Measurements from ENCODE around the gene VHLL.
A peak's percentile ranks its signal among the peaks of the same experiment; 100 is the strongest.

Gene VHLL

DNA sequence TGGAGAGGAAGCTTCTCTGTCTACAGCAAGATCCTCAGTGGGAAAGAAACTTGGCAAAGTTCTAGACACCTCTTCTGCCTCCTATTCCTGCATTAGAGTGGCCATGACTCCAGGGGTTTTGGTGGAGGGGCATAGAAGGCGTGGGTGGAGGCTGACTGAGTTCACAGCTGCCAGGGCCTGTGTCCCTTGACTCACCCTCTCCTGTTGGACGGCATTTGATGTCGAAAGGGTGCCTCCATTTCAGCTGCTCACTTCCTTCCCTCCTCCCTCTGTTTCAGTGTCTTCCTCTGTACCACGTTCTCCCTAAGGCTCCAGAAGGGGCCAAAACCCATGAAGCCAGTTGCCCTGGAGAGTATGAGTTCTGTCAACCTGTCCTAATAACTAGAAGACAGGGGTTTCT is 14.3 kb downstream of the VHLL start:
- no peak for DNase-seq (ENCODE audit: low read depth, low spot score)
- TF ChIP-seq, protein P1, sequence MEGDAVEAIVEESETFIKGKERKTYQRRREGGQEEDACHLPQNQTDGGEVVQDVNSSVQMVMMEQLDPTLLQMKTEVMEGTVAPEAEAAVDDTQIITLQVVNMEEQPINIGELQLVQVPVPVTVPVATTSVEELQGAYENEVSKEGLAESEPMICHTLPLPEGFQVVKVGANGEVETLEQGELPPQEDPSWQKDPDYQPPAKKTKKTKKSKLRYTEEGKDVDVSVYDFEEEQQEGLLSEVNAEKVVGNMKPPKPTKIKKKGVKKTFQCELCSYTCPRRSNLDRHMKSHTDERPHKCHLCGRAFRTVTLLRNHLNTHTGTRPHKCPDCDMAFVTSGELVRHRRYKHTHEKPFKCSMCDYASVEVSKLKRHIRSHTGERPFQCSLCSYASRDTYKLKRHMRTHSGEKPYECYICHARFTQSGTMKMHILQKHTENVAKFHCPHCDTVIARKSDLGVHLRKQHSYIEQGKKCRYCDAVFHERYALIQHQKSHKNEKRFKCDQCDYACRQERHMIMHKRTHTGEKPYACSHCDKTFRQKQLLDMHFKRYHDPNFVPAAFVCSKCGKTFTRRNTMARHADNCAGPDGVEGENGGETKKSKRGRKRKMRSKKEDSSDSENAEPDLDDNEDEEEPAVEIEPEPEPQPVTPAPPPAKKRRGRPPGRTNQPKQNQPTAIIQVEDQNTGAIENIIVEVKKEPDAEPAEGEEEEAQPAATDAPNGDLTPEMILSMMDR (IDR thresholded peaks at IDR 0.05; ENCODE audit: low read depth, low read length): no peak
- no peak overlapping the region for H3K4me3 ChIP-seq (ENCODE audit: low read depth, low read length)
- in situ Hi-C loops (cut with HindIII; ENCODE audit: low sequenced_read_pairs): no loop called here

DNA sequence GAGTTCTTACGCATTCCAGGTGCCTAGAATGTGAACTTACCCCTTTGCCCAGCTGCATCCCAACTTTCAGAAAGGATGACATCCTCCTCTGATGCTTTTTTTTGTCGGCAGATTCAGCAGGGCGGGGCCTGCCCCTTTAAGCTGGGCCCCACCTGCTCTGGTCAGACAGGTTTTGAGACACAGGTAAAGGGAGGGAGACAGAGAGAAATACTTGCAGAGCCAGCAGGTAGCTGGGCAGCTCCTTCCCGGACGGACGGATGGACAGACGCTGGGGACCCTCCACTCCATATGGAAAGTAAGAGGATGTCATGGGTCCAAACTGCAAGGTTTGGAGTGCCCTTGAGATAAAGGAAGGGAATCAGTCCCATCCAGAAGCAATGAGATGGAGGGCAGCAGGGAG is 15.0 kb downstream of the VHLL start, which contains the start of gene TMEM79:
TMEM79 (plus strand) TSS at position 214 of the 400 bp plus-strand sequence. CDS start 902 bp downstream, outside the sequence.
- H3K4me3 ChIP-seq (ENCODE audit: low read depth, low read length): peak within 1 kb of the TSS; percentile 90
- no peak for DNase-seq (ENCODE audit: low read depth, low spot score)
- TF ChIP-seq, protein P1 (IDR thresholded peaks at IDR 0.05; ENCODE audit: low read depth, low read length): no peak
- in situ Hi-C loops (cut with HindIII; ENCODE audit: low sequenced_read_pairs): no loop called here

DNA sequence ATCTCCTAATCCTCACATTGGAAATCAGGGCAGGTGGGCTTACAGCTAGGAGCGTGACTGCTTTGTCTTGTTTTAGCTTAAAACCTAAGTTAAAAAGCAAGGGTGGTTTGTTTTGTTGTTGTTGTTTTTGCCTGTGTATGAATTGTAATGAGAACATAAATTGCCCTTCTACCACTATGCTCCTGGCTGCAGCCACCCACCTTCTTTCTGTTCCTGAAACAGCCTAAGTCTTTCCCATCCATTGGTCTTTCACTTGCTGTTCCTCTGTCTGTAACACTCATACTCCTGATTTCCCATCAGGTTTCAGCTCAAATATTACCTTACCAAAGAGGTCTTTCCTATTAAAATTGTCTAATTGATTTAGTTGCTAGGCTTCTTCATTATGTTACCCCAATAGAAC is 15.6 kb downstream of the VHLL start:
- in situ Hi-C loops (cut with HindIII; ENCODE audit: low sequenced_read_pairs): no loop called here
- peak overlapping the region; percentile 90 for H3K4me3 ChIP-seq (ENCODE audit: low read depth, low read length)
- DNase-seq (ENCODE audit: low read depth, low spot score): no peak
- TF ChIP-seq, protein P1 (IDR thresholded peaks at IDR 0.05; ENCODE audit: low read depth, low read length): no peak

DNA sequence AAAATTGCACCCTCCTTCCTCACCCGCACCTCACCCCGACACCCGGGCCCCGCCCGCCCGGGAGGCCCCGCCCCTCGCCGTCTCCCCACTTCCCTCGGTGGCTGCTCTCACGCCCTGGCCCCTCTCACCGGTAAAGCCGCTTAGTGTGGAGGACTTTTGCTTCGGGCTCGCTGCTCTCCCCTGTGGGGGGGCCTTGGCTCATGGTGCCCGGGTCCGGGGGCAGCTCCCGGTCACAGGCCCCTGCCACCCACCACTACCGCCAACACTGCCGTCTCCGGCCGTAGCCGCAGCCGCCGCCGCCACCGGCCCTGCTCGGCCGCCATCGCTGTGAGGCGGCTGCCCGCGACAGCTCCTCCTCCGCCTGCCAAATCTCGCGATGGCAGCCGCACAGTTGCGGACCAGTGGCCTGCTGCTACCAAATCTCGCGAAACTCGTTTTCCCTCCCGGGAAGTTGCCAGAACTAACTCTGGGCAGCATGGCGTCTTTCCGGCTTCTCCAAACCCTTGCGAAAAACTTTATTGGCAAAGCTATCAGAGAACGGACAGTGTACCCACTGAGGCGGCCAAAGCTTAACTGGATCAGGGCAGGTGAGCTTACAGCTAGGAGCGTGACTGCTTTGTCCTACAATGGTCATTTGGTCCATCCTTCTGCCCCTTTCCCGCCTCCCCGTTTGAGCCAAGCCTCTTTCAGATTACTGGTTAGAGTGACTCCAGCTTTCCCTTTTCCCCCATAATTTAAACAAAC is 16.5 kb downstream of the VHLL start, which contains the start of gene SMG5:
SMG5 (minus strand) TSS at position 347 of the 744 bp plus-strand sequence; CDS start at position 202, 145 bp downstream.
- peak within 1 kb of the TSS; percentile 90 for H3K4me3 ChIP-seq (ENCODE audit: low read depth, low read length)
- DNase-seq (ENCODE audit: low read depth, low spot score): peak; percentile 99
- TF ChIP-seq, protein P1 (IDR thresholded peaks at IDR 0.05; ENCODE audit: low read depth, low read length): no peak
- in situ Hi-C loops (cut with HindIII; ENCODE audit: low sequenced_read_pairs): no loop called here

DNA sequence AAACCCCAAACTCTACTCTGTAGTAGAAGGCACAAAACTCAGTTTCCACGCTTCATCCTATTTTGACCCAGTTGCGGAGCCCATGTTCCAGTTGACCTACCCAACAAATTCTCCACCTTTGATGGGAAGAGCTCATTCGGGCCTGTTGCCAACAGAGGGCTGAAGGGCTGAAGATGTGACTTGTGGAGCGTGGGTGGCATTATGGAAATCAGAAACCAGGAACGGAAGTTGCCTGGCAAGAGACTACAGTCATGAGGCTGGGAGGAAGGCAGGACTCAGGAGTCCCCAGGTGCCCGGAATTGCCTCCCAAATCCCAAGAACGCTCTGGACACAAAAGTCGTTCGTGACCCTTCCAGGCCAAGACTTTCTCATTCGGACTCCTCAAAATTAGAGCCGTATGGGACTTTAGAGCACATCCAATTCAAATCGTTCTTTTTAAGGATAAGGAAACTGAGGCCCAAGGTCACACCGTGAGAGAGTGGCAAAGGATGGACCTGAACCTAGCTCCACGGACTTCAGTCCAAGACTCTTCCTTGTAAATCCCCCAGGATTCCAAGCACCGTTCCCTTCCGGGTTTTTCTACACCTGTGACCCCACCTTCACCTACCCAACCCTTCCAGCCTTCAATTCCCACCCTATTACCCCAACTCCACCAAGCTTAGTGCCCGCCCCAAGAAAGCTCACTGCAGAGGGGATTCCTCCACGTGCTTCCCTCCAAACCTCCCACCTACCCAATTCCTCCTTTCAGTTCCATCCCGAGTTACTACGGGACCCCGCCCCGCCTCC is 17.2 kb downstream of the VHLL start:
- DNase-seq (ENCODE audit: low read depth, low spot score): peak; percentile 8
- in situ Hi-C loops (cut with HindIII; ENCODE audit: low sequenced_read_pairs): no loop called here
- peak overlapping the region; percentile 90 for H3K4me3 ChIP-seq (ENCODE audit: low read depth, low read length)
- TF ChIP-seq, protein P1 (IDR thresholded peaks at IDR 0.05; ENCODE audit: low read depth, low read length): no peak

DNA sequence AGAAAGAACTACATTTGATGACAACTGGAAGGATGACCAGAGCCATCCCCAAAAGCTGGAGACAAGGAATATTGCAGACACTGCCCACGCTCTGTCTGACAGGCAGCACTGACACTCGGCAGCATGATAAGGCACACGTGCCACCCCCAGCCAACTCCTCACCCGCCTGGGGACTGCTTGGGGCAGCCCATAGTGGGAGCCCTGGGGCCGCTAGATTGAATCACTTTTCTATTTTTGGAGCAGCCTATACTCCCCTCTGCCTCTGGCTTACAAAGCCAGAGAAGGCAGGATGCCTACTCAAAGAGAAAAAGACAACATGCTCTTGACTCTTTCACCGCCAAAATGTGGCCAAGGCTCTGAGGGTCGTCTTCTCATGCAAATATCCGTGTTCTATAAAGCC is 17.8 kb downstream of the VHLL start:
- in situ Hi-C loops (cut with HindIII; ENCODE audit: low sequenced_read_pairs): no loop called here
- TF ChIP-seq, protein P1 (IDR thresholded peaks at IDR 0.05; ENCODE audit: low read depth, low read length): no peak
- peak; percentile 17 for DNase-seq (ENCODE audit: low read depth, low spot score)
- H3K4me3 ChIP-seq (ENCODE audit: low read depth, low read length): peak overlapping the region; percentile 90
